NK-92 treated with Interleukin-12 subunit alpha and Interleukin-12 subunit beta, amount 100 ng/mL, for 24 hours (cell line): Measurements from ENCODE around the gene UBA7.
A peak's percentile ranks its signal among the peaks of the same experiment; 100 is the strongest.
"Not testable (repeated sequence)": the region's sequence is repeated elsewhere in the genome, so short reads cannot be mapped to it uniquely, and the experiment has no call there.

ENCODE experiments used
- DNase-seq: peaks from one replicate; lab custom pipeline; 2025; lab: John Stamatoyannopoulos, UW

Gene UBA7, protein sequence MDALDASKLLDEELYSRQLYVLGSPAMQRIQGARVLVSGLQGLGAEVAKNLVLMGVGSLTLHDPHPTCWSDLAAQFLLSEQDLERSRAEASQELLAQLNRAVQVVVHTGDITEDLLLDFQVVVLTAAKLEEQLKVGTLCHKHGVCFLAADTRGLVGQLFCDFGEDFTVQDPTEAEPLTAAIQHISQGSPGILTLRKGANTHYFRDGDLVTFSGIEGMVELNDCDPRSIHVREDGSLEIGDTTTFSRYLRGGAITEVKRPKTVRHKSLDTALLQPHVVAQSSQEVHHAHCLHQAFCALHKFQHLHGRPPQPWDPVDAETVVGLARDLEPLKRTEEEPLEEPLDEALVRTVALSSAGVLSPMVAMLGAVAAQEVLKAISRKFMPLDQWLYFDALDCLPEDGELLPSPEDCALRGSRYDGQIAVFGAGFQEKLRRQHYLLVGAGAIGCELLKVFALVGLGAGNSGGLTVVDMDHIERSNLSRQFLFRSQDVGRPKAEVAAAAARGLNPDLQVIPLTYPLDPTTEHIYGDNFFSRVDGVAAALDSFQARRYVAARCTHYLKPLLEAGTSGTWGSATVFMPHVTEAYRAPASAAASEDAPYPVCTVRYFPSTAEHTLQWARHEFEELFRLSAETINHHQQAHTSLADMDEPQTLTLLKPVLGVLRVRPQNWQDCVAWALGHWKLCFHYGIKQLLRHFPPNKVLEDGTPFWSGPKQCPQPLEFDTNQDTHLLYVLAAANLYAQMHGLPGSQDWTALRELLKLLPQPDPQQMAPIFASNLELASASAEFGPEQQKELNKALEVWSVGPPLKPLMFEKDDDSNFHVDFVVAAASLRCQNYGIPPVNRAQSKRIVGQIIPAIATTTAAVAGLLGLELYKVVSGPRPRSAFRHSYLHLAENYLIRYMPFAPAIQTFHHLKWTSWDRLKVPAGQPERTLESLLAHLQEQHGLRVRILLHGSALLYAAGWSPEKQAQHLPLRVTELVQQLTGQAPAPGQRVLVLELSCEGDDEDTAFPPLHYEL

GRCh38 chr3:49813497-49814174 lies at the start of gene UBA7:
Gene UBA7 (minus strand): TSS chr3:49813953. CDS start chr3:49813787, 166 bp downstream.
- no peak for DNase-seq

GRCh38 chr3:49859576-49860305 lies 46.0 kb upstream of the UBA7 start:
- no peak for DNase-seq

- DNase-seq = peak; percentile 72
These were observed 42.6 kb upstream of the UBA7 start, which contains the start of gene TRAIP for GRCh38 chr3:49856181-49857005. Gene TRAIP (minus strand): TSS chr3:49856564. CDS start chr3:49856453, 111 bp downstream.

DNA sequence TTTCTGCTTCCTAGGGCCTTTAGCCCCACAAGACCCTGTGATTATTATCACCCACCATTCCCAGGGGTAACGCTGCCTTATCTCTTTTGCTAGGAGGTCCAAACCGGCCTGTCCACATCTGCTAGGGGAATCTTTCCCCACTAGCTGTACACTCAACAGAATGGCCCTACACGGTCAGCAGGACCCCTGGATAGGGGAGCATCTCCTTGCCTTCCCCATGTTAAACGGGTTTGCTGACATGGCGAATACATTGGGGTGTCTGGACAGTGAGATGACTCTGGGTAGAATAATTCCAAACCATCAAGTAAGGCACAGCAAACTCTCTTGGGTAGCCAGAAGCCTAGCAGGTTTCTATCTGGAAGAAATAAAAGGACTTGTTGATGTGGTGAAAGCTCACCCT lies 41.9 kb upstream of the UBA7 start:
- DNase-seq = no peak

GRCh38 chr3:49845694-49846093 lies 31.9 kb upstream of the UBA7 start:
- no peak for DNase-seq

DNA sequence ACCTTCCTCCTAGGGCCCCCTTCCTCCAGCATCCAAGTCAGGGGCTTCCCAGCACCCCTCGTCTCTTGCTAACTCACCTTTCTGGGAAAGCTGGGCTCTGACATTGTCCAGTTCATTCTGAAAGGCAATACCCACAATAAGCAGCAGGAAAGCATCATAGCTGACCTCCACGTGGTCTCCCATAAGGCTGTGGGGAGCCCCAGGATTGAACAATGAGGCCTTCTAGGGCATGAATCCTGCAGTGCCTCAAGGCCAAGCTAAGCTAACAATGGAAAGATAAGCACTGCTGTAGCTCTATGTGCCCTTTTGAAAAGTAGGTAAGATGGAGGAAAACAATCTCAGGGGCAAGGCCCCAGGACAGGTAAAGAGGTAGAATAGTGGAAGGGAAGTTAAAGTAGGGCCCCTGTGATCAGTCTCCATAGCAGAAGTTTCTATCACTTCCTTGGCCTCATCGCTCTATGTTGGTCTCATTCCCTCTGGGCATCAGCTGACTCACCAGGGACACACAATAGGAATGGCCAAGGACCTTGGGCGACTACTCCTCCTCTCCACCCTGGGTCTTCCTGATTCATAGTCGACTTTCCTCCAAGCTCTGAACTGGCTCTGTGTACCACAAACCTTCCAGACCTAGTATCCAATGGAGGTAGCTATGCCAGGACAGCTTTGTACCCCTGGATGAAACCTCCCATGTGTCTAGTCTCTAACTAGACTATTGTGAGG lies 30.9 kb upstream of the UBA7 start:
- DNase-seq = no peak

DNA sequence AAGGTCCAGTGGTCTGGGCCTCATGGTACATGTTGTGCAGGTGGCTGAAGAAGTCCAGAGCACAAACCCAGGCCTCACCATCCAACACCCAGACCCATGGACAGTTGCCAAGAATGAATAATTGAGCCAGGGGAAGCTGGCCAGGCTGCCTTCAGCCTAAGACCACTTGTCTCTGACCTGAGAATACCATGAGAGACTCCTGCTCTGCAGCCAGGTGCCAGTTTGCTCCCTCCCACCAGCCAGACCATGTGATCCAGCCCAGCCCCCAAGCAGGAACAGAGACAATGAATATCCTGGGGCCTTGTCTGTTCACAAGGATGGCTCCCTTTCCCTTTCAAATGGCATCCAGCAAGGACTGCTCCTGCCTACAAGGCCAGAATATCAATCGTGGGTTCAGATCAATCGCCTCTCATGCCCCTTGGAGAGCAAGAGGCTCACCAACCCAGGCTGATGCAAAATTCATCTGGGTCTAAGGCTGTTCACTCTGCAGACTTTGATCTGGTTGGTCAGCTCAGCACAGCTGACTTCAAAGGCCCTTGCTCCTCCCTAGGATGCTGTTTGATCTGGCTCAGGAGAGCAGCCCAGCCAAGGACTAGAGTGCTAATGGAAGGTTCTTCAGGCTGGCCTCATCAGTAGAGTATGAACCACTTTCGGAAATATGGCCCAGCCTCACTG lies 29.2 kb upstream of the UBA7 start:
- no peak for DNase-seq

GRCh38 chr3:49841806-49842205 lies 28.1 kb upstream of the UBA7 start:
- no peak for DNase-seq

- no peak for DNase-seq
These were observed 27.5 kb upstream of the UBA7 start for GRCh38 chr3:49841126-49841696.

GRCh38 chr3:49840388-49840787 lies 26.6 kb upstream of the UBA7 start:
- no peak for DNase-seq

DNA sequence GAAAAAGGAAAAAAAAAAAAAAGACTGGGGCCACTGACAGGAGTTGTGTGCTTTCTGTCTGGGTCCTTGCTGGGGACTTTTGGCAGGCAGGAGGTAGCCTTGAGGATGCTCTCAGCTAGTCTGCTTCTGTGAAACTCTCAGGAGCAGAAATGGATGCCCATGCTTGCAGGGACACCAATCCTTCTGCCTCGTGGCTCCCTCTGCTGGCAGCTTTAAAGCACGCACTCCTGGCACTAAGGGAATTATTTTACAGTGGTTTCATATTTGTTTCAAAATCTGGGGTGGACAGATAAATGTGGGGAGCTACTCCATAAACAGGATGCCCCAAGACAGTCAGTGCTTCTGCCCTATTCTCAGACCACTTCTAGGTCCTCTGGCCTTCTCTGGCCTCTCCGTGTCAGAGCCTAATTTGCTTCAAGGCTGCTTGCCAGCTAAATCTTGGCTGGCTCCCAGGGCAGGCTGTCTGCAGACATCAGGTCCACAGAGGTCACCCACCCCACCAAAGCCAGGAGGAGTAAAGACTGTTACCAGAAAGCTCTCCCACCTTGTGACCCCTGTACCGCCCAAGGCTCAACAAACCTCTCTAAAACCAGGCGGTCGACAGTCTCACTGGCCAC lies 25.5 kb upstream of the UBA7 start:
- peak; percentile 19 for DNase-seq

DNA sequence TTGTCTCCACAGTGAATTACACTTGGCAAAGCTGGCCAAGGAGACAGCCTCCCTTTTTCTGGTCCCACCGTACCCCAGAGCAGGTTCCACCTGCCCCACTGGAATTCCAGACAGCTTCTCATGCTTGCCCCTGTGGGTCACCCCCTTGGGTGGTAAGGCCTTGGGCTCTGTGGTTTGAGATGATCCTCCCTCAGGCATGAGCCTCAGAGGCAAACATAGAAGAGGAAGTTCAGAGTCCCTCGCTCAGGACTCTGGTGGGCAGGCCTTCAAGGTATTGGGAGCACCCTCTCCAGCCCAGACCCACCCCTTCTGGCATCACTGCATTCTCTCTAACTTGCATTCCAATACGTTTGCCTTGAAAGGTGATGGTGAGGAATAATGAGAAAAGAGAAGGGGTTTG lies 17.6 kb upstream of the UBA7 start:
- DNase-seq = no peak

DNA sequence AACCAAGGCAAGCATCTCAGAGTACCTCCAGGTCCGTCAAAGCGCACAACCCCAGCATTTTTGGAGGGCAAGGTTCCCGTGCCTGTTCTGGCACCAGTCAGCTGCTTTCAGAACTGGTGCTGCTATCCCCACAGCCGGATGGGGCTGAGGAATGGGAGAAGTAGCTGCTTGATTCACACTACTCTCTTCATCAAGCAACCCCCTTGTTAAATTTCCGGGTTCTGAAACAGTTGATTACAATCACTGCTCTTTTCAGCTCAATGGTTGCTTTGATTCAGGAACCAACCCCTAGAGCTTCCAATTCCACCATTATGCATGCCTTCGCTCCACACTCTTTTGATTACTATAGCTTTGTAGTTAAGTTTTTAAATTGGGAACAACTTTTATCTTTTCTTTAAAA lies 12.3 kb upstream of the UBA7 start:
- DNase-seq = no peak

- DNase-seq = not testable (repeated sequence)
These were observed 9.4 kb upstream of the UBA7 start for GRCh38 chr3:49823131-49823530.

- DNase-seq = no peak
These were observed 747 bp downstream of the UBA7 start for GRCh38 chr3:49812916-49813496.

- DNase-seq = no peak
These were observed 6.2 kb downstream of the UBA7 start for GRCh38 chr3:49807431-49808114.

DNA sequence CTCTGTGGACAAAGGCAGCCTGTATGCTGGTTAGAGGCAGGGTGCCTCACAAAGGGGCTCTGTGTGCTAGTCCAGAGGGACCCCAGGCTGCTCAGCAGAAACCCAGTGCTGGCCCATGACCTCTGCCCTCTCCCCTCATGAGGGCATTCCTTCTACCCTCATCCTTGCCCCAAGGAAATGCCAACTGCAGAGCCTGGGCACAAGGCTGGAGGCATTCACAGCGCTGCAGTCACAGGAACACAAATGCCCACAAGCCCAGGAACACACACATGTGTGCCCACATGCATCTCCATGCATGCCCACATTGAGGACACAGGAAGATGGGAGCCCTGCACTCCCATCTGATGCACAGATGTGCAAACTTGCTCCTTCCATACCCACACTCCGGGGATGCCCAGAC lies 6.9 kb downstream of the UBA7 start:
- no peak for DNase-seq
